Cortex of kidney (tissue), 1 donor: ENCODE data around the gene ANKRD52.
"Not testable (repeated sequence)": the region's sequence is repeated elsewhere in the genome, so short reads cannot be mapped to it uniquely, and the experiment has no call there.

Experiments used
- DNase-seq: peaks from one replicate; lab custom pipeline; 2025; lab: John Stamatoyannopoulos, UW

ANKRD52 gene

GRCh38 chr12:56208006-56208405 is 50.2 kb downstream of the ANKRD52 start:
- no peak for DNase-seq

GRCh38 chr12:56206452-56207166 is 51.6 kb downstream of the ANKRD52 start:
- no peak for DNase-seq

GRCh38 chr12:56205445-56205844 is 52.7 kb downstream of the ANKRD52 start:
- no peak for DNase-seq

GRCh38 chr12:56204275-56204674 is 53.9 kb downstream of the ANKRD52 start:
- no peak for DNase-seq

GRCh38 chr12:56202838-56203237 is 55.3 kb downstream of the ANKRD52 start:
- no peak for DNase-seq

GRCh38 chr12:56202366-56202765 is 55.8 kb downstream of the ANKRD52 start:
- no peak for DNase-seq

- no peak for DNase-seq
Observed at GRCh38 chr12:56198836-56199235, 59.3 kb downstream of the ANKRD52 start.

GRCh38 chr12:56197921-56198635 is 60.1 kb downstream of the ANKRD52 start:
- DNase-seq, result no peak

- not testable (repeated sequence) for DNase-seq
Observed at GRCh38 chr12:56196818-56197550, 61.2 kb downstream of the ANKRD52 start.

GRCh38 chr12:56193025-56193578 is 65.1 kb downstream of the ANKRD52 start:
- no peak for DNase-seq

- no peak for DNase-seq
Observed at GRCh38 chr12:56192582-56192981, 65.6 kb downstream of the ANKRD52 start.

- no peak for DNase-seq
Observed at GRCh38 chr12:56190695-56191155, 67.5 kb downstream of the ANKRD52 start.

GRCh38 chr12:56189918-56190694 is 68.1 kb downstream of the ANKRD52 start:
- DNase-seq, result no peak

GRCh38 chr12:56189099-56189917 is 68.9 kb downstream of the ANKRD52 start, which contains the start of gene SMARCC2:
Gene SMARCC2 (minus strand): TSS chr12:56189483. CDS start chr12:56189461, 22 bp downstream.
- DNase-seq, result no peak

GRCh38 chr12:56188778-56189098 is 69.4 kb downstream of the ANKRD52 start:
- no peak for DNase-seq

GRCh38 chr12:56188131-56188777 is 69.9 kb downstream of the ANKRD52 start:
- no peak for DNase-seq
